Heart left ventricle (tissue), 13 donors: ENCODE data around the gene BCKDHB.

Experiments used
- CTCF ChIP-seq, 12 donors: fragments of 200-600 bp; sonication (generic) in 4 of 12; IDR thresholded peaks; one replicate each; pipeline versions ENCODE4 v1.5.0 to v1.8.0; 2018 to 2022; ENCODE audit warnings: antibody characterized with exemption in 12 of 12, mild to moderate bottlenecking in 5 of 12
- POLR2A ChIP-seq, 2 donors: fragments of 450-650 bp; IDR thresholded peaks; one replicate each; pipeline ENCODE4 v1.6.1; 2017; ENCODE audit warnings: antibody characterized with exemption in 2 of 2, mild to moderate bottlenecking in 2 of 2, moderate library complexity in 2 of 2
- donor health status: ischemic (EF 13 %, LVEDD 7.1; RV severe dilation, severe dysfunction).
- donor health status: DM: no; HTN: yes; CAD: no.
- donor health status: DM: no; HTN: no; CAD: no.
- donor health status: ischemic (EF 25% LVEDD 6.9; RV normal size, moderate dysfunction).
- donor health status: ischemic (EF 25% LVEDD 5.7; RV mildly dilated, moderate dysfunction).
- donor health status: ischemic (EF 35%, LVEDD 5.7; RV mildly dilated, moderate dysfunction).
- donor health status: nonischemic (EF 11% LVEDD 7.7; RV severe dilation, severe dysfunction).
- donor health status: DM: yes; HTN: yes; CAD: no.
- donor health status: PGD.
- donor health status: ischemic (EF 29% LVEDD 5.4; RV normal size, mild dysfunction).
- donor health status: nonischemic (EF 23%, LVEDD 6.1; RV moderate dilation, normal function).

DNA sequence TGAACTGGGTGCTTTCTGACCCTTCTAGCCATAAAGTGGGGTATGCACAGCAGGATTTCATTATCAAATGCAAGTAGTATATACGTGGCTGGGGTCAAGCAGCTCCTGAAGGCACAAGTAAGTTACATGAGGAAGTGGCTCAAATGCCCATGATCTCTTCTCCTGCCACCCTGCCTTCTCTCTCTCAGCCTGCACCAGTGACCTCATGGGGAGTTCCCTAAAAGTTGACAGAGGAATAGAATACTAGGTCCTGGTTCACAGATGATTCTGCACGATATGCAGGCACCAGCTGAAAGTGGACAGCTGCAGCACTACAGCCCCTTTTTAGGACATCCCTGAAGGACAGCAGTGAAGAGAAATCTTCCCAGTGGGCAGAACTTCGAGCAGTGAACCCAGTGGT is 282.0 kb downstream of the BCKDHB start:
- TF ChIP-seq CTCF (IDR thresholded peaks at IDR 0.05) (no peak), POLR2A (IDR thresholded peaks at IDR 0.05) (no peak)
